Neutrophil (primary cell): ENCODE results near the gene SMAD6.

Experiments used
- H3K27ac ChIP-seq: fragments of 200-600 bp; sonication (generic); 2 replicates; pipeline ENCODE4 v1.5.1; 2016; ENCODE audit warnings: mild to moderate bottlenecking, moderate library complexity
- H3K27me3 ChIP-seq: fragments of 200-600 bp; sonication (generic); 2 replicates; pipeline ENCODE4 v1.6.0; 2016; ENCODE audit warnings: mild to moderate bottlenecking
- H3K36me3 ChIP-seq: fragments of 200-600 bp; sonication (generic); 2 replicates; pipeline ENCODE4 v1.5.1; 2017
- H3K4me1 ChIP-seq, 2 experiments: fragments of 200-600 bp in 1 of 2; sonication (generic) in 1 of 2; 1 replicate in 1 of 2; 2 replicates in 1 of 2; pipeline versions ENCODE4 v1.5.1 to v1.6.1; 2013 to 2016; ENCODE audit warnings: low read depth in 1 of 2, low read length in 1 of 2, mild to moderate bottlenecking in 1 of 2, moderate library complexity in 1 of 2; ENCODE audit not compliant: control insufficient read depth in 1 of 2, insufficient read depth in 1 of 2
- H3K4me3 ChIP-seq, 2 experiments: fragments of 200-600 bp in 1 of 2; sonication (generic) in 1 of 2; 1 replicate in 1 of 2; 2 replicates in 1 of 2; pipeline ENCODE4 v1.5.1; 2013 to 2016; ENCODE audit warnings: low read depth in 1 of 2, low read length in 1 of 2, mild to moderate bottlenecking in 1 of 2, moderate library complexity in 1 of 2
- H3K9me3 ChIP-seq: fragments of 200-600 bp; sonication (generic); 2 replicates; pipeline ENCODE4 v1.5.1; 2016
- CTCF ChIP-seq: fragments of 200-600 bp; sonication (generic); IDR thresholded peaks from 2 replicates; pipeline ENCODE4 v1.5.1; 2016; ENCODE audit warnings: antibody characterized with exemption

The SMAD6 gene

GRCh38 chr15:66761726-66762595 lies 59.9 kb downstream of the SMAD6 start:
- no peaks in the 10 kb centered on the region for H3K36me3 ChIP-seq
- no peak overlapping the region for H3K27ac ChIP-seq
- H3K4me1 ChIP-seq: peaks cover 40 to 48% of the 10 kb centered on the region in 2 experiments
- H3K9me3 ChIP-seq: no peaks in the 10 kb centered on the region
- TF ChIP-seq CTCF: no peak
- H3K27me3 ChIP-seq: peaks cover 75% of the 10 kb centered on the region
- H3K4me3 ChIP-seq: no peak overlapping the region

DNA sequence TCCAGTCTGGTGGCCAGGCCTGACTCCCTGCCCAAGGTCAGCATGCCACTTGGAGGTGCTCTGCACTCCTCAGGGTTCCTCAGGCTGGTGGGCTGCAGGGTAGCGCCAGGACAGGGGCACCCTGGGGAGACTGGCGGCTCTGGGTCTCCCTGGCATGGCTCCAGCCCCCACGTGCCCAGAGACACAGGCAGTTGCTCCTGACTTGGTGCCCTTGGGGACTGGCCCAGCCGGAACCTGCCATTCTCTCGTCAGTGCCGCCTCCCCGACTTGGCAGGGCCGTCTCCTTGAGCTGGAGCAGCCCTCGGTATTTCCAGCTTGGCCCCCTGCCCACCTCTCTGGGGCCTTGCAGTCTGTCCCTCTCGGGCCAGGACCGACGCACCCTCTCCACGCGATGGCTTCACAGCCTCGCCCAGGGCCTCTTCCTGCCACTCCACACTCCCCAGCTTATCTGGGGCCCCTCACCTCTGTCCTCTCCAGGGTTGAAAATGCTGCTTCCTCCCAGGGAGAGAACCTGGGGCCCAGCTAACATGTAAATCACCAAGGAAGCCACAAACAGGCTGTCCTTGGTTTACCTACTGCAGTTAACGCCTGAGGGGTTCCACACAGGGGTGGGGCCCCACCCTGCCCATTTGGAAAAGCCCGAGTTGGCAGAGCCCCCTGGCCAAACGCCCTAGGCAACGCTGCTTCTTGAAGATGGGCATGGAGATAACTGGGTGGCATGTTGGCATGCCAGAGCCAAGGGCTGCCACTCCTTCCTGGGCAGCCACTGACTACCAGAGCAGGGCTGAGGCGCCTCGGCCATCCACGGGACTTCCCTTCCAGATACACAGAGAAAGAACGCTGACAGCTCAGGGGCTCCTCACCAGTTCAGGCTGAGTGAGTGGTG lies 61.4 kb downstream of the SMAD6 start:
- H3K36me3 ChIP-seq: no peaks in the 10 kb centered on the region

DNA sequence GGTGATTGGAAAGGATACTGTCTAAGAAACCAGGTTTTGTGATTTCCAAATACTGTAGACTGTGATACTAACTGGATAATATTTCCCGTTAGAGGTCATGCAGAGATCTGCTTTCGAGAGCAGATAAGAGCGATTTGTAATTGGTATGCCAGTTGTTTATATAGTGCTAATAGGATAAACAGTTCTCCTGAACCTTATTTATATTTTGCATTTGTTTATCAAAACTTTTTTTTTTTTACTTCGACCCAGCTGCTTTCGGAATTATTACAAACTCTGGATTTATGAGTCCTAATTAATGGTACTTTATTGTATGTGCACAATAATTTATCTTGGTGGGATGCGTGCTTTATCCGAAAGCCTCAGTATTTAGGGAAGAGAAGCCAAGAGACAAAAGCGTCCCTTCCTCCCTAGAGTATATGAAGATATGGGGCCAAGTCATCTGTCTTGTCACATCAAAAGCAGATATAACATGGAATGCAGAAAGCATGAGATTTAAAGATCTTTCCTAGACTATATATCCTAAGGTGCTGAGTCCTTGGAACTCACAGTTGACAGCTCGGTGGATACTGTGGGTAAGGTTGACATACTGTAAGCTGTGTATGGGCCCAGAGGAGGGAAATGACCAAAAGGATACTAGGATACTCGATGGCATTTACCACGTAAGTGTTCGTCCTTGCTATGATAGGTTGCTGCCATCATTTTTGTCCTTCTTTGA lies 62.2 kb downstream of the SMAD6 start:
- TF ChIP-seq CTCF: no peak
- H3K27me3 ChIP-seq: peaks cover 88% of the 10 kb centered on the region
- no peak overlapping the region for H3K27ac ChIP-seq
- H3K4me1 ChIP-seq: peaks cover 43 to 55% of the 10 kb centered on the region in 2 experiments
- H3K9me3 ChIP-seq: no peaks in the 10 kb centered on the region
- H3K36me3 ChIP-seq: no peaks in the 10 kb centered on the region
- H3K4me3 ChIP-seq: no peak overlapping the region

More for the DNA sequence above, 61.4 kb downstream of the SMAD6 start:
- Histone ChIP-seq H3K4me1 (peaks cover 40 to 48% of the 10 kb centered on the region in 2 experiments), H3K9me3 (no peaks in the 10 kb centered on the region), H3K4me3 (no peak overlapping the region), H3K27ac (no peak overlapping the region), H3K27me3 (peaks cover 80% of the 10 kb centered on the region)
- no peak for TF ChIP-seq CTCF

DNA sequence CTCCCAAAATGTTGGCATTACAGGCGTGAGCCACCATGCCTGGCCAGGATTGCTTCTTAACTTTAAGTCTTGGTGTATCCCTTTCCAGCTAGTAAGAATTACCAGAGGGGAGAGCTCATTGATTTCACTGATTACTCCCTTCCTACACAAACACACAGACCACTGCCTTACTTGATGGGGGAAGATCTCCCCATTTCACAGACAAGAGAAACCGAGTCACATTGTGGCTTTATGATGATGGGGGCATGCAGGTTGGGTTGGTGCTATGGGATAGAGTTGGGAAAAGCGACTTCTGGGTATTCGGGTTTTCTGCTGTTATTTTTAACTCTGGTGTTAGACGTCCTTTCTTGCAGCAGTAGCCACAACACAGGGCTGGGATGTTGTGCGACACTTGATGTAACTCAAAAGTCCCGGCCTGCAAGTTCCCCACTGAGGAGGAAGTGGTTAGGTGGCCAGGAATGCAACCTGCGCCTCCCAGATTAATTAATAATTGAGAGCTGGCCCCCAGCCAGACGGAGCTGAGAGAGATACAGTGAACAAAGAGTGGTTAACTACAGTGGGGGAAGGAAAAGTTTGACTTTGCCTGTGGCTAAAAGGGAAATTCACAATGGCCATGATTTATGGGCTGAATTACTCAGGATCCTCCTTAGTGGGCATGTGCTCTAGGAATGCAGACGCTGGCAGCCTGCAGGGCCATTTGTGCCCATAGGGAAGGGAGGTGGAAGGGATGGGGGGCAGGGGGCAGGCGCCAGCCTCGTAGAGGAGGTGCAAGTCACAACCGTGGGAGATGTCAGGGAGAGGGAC lies 63.6 kb downstream of the SMAD6 start:
- Histone ChIP-seq H3K4me1 (peaks cover 43 to 59% of the 10 kb centered on the region in 2 experiments), H3K36me3 (no peaks in the 10 kb centered on the region), H3K4me3 (no peak overlapping the region), H3K27ac (no peak overlapping the region), H3K9me3 (no peaks in the 10 kb centered on the region), H3K27me3 (peaks cover 85% of the 10 kb centered on the region)
- TF ChIP-seq CTCF: no peak
